Iris pigment epithelial cell (primary cell): ENCODE data around the gene TRAF3IP3.

Experiments
- DNase-seq: peaks from one replicate; pipeline ENCODE4 v3.0.0-alpha.2; 2011; ENCODE audit warnings: low read depth

TRAF3IP3 gene

DNA sequence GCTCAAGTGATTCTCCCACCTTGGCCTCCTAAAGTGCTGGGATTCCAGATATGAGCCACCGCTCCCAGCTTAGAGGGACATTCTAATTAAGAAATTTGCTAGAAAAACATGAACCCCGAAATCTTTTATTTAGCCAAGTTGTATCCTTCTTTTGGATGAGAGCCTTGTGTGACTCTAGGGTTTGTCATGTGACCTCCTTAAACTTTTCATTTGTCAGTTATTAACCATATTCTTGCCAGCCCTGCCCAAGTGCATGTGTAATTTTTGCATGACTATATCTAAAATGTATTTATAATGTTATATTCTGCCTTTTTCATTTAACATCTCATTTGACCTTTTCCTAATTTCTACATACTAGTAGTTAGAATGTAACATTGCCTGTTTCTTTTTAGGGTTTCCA lies 73.9 kb downstream of the TRAF3IP3 start:
- no peak for DNase-seq

DNA sequence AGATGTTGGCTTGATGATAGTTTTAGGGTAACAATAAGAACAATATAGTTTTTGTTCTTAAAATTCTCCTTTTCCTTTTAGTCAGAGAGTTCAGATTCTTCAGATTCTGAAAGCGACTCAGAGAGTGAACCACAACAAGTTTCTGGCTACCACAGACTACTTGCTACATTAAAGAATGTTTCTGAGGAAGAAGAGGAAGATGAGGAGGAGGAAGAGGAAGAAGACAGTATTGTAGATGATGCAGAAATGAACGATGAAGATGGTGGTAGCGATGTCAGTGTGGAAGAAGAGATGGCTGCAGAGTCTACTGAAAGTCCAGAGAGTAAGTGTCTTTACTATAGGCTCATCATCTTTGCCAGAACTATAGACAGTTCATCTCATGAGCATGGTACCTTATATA lies 74.9 kb downstream of the TRAF3IP3 start:
- no peak for DNase-seq

DNA sequence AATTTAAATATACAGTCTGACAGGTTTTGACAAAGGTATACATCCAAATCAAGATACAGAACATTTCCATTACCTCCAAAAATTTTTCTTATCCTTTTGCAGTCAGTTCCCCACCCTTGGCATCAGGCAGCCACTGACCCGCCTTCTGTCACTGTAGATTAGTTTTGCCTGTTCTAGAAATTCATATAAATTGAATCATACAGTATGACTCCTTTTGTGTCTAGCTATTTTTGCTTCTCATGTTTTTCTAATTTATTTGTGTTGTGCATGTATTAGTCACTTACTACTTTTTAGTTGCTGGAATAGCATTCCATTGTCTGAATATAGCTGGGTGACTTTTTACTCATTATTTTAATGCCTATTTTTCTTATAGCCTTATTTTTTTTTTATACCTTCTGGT lies 75.8 kb downstream of the TRAF3IP3 start:
- DNase-seq = peak; percentile 51
